ENCODE measurements around the gene ZNF574. TPM values are rescaled to one million over a fixed set of nuclear protein-coding genes. Genes with fewer than 3 reads are reported as not detected.

Gene ZNF574
- total and polyA plus RNA-seq, 2 of the 8 experiments (the other 6 are each of a cell fraction or from before 2014, with no cell fraction given): 27.0 to 38.8 TPM

DNA sequence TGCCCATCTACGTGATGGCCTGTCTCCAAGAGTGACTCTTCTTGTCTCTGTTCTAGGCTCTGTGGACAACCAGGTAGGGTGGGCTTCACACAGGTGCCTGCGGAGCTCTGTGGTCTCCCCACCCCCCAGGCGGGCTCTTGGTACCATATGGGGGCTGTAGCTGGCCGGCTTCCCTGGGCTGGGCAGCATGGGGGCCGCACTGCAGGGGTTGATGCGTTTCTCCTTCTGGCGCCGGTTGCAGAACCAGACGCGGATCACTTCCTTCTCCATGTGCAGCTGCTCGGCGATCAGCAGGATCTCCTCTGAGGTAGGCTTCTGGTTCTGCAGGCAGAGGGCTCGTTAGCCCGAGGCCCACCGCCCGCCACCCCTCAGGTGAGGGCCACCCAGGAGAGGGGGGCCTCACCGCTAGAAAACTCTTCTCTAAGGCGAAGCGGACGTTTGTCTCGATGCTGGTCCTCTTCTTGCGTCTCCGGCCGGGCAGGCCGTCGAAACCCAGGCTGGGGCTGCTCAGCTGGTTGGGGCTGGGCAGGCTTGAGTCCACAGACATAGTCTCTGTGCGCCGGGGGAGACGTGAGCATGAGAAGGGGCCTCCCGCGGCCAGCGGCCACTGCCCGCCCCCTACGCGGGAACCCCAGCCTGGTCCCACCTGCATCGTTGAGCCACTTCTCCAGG lies 19.3 kb downstream of the ZNF574 start:
- Histone ChIP-seq H3K4me1 (replicated peaks in 1 of 4; ENCODE audit: control insufficient read depth in 3 of 4, insufficient read depth in 4 of 4, low read length in 3 of 4) (peaks cover 0 to 17% (median 5%) of the 10 kb centered on the region in 4 experiments; a peak in 6 of 7 replicates), H3K23me2 (ENCODE audit: low read depth, low read length) (peaks cover 2% of the 10 kb centered on the region; the same call in 1 of the 2 replicates), H2BK20ac (ENCODE audit: low read length) (no peak overlapping the region; the same call in 1 of the 2 replicates), H3K56ac (replicated peaks; ENCODE audit: insufficient read length, low read depth, low read length) (no peak overlapping the region), H3K4ac (replicated peaks; ENCODE audit: insufficient read length, low read depth, low read length) (no peak overlapping the region), H4K8ac (ENCODE audit: extremely low read depth, insufficient read depth, low read length) (peak overlapping the region; percentile 95), H4K20me1 (replicated peaks in 1 of 2; ENCODE audit: control insufficient read depth in 1 of 2, insufficient read depth in 2 of 2, low read length in 2 of 2) (peaks cover 0 to 1% of the 10 kb centered on the region in 2 experiments), H3K4me3 (ENCODE audit: extremely low read depth in 1 of 4, insufficient read depth in 2 of 4, low read depth in 3 of 4, low read length in 4 of 4) (peak overlapping the region in 1 of 4 experiments; percentile 54; a peak in 3 of 8 replicates), H3K27ac (ENCODE audit: low read depth, low read length) (no peak overlapping the region), H2BK15ac (ENCODE audit: low read length) (peak overlapping the region; percentile 72; the same call in 1 of the 2 replicates), H3K9me3 (ENCODE audit: insufficient read depth in 2 of 2, low read depth in 1 of 2, low read length in 1 of 2) (no peaks in the 10 kb centered on the region), H3K4me2 (ENCODE audit: insufficient read depth in 1 of 2, low read depth in 2 of 2, low read length in 2 of 2) (peak overlapping the region; percentile 40 to 75), H2BK12ac (ENCODE audit: low read depth, low read length) (no peak overlapping the region), H3K18ac (ENCODE audit: extremely low read depth, low read length) (peak overlapping the region; percentile 60), H3K9ac (replicated peaks in 1 of 4; ENCODE audit: extremely low read depth in 1 of 4, low read depth in 3 of 4, low read length in 3 of 4) (no peak overlapping the region), H3K79me2 (ENCODE audit: control insufficient read depth in 1 of 2, insufficient read depth in 2 of 2, low read length in 2 of 2) (no peaks in the 10 kb centered on the region), H3K79me1 (ENCODE audit: low read depth, low read length) (no peaks in the 10 kb centered on the region), H3K27me3 (replicated peaks in 1 of 4; ENCODE audit: control insufficient read depth in 3 of 4, extremely low read depth in 1 of 4, insufficient read depth in 3 of 4, low read length in 3 of 4) (peaks cover 0 to 5% (median 2%) of the 10 kb centered on the region in 4 experiments; a peak in 2 of 7 replicates), H3K36me3 (ENCODE audit: control insufficient read depth in 2 of 4, insufficient read depth in 4 of 4, low read length in 3 of 4) (no peaks in the 10 kb centered on the region), H4K91ac (replicated peaks; ENCODE audit: insufficient read length, low read length) (peak overlapping the region; percentile 17), H2AFZ (ENCODE audit: low read length) (no peak overlapping the region), H3K14ac (ENCODE audit: insufficient read length) (no peak overlapping the region), H2BK5ac (ENCODE audit: low read depth, low read length) (no peak overlapping the region), H2AK5ac (ENCODE audit: low read depth, low read length) (no peak overlapping the region; the same call in 1 of the 2 replicates), H2BK120ac (replicated peaks; ENCODE audit: low read depth, low read length) (no peak overlapping the region), H3K23ac (ENCODE audit: insufficient read length) (no peak overlapping the region), H4K5ac (ENCODE audit: insufficient read length, low read depth, low read length) (peak overlapping the region; percentile 47)
- TF ChIP-seq BACH1 (IDR thresholded peaks at IDR 0.05; ENCODE audit: low read length) (no peak), TAF1 (IDR thresholded peaks at IDR 0.05; ENCODE audit: low read depth, low read length) (0 out of 2 replicates have a peak, but pooled peaks have one; percentile 12), TAF7 (optimal IDR thresholded peaks at IDR 0.05; ENCODE audit: borderline replicate concordance, low read depth, low read length) (no peak), ZNF274 (IDR thresholded peaks at IDR 0.05; ENCODE audit: borderline replicate concordance, extremely low read depth, low read length) (no peak)
- 89% methylated on average over 35 of the region's 36 CpGs; no CpG with 5 or more reads in 1 of the 2 experiments for WGBS, 2 experiments (ENCODE audit: extremely low coverage in 1 of 2, insufficient coverage in 1 of 2, insufficient read length in 1 of 2, insufficient replicate concordance in 2 of 2, low coverage in 1 of 2, low lambda C conversion rate in 2 of 2, missing lambda C conversion rate in 1 of 2)
- FAIRE-seq (no peak), DNase-seq (ENCODE audit: low read depth in 1 of 2, low spot score in 2 of 2) (peak in 1 of 2 experiments; percentile 60)
- CTCF ChIA-PET (ENCODE audit: partially characterized antibody): interaction anchor here (0.7 to 4.4 kb wide), 7 partner anchors 13 to 325 kb away, joined by 3 to 33 read pairs (median 3); no protein-coding TSS in a partner anchor
- POLR2A ChIA-PET (ENCODE audit: partially characterized antibody): interaction anchor here (0.9 to 3.1 kb wide), 6 partner anchors 8 to 122 kb away, joined by 3 to 13 read pairs (median 4); partner anchors contain the start of gene DEDD2
